ENCODE results near the gene DENND2D.

DNA sequence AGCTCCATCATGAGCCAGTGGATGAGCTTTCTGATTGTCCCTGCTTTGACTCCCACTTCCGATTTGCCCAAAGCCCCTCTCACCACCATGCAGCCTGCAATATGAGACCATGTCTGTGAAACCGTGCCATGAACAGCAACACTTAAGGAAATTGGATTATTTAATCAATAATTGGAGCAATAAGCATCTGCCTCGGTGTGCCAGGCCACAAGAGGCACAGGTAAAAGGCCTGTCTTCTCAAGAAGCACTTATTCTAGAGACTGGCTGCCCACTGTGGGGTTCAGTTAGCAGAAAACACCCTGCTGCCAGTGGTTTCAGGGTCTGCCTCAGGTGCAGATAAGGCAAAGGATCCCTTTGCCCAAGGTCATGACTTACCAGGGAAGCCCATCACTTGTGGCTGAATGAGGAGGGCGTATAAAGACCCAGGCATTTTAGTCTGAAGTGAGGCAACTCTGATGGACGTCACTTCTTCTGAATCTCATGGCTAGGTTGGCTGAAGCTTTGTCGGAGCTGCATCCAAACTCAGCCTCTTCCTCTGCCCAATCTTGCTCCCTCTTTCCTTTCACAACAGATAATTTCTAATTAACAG lies 19.9 kb upstream of the DENND2D start:
- TF ChIP-seq, protein P1, sequence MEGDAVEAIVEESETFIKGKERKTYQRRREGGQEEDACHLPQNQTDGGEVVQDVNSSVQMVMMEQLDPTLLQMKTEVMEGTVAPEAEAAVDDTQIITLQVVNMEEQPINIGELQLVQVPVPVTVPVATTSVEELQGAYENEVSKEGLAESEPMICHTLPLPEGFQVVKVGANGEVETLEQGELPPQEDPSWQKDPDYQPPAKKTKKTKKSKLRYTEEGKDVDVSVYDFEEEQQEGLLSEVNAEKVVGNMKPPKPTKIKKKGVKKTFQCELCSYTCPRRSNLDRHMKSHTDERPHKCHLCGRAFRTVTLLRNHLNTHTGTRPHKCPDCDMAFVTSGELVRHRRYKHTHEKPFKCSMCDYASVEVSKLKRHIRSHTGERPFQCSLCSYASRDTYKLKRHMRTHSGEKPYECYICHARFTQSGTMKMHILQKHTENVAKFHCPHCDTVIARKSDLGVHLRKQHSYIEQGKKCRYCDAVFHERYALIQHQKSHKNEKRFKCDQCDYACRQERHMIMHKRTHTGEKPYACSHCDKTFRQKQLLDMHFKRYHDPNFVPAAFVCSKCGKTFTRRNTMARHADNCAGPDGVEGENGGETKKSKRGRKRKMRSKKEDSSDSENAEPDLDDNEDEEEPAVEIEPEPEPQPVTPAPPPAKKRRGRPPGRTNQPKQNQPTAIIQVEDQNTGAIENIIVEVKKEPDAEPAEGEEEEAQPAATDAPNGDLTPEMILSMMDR (IDR thresholded peaks at IDR 0.05; ENCODE audit: poor library complexity, severe bottlenecking) = no peak
- TF ChIP-seq POLR2AphosphoS5 (IDR thresholded peaks at IDR 0.05) = no peak
- TF ChIP-seq, protein P2, sequence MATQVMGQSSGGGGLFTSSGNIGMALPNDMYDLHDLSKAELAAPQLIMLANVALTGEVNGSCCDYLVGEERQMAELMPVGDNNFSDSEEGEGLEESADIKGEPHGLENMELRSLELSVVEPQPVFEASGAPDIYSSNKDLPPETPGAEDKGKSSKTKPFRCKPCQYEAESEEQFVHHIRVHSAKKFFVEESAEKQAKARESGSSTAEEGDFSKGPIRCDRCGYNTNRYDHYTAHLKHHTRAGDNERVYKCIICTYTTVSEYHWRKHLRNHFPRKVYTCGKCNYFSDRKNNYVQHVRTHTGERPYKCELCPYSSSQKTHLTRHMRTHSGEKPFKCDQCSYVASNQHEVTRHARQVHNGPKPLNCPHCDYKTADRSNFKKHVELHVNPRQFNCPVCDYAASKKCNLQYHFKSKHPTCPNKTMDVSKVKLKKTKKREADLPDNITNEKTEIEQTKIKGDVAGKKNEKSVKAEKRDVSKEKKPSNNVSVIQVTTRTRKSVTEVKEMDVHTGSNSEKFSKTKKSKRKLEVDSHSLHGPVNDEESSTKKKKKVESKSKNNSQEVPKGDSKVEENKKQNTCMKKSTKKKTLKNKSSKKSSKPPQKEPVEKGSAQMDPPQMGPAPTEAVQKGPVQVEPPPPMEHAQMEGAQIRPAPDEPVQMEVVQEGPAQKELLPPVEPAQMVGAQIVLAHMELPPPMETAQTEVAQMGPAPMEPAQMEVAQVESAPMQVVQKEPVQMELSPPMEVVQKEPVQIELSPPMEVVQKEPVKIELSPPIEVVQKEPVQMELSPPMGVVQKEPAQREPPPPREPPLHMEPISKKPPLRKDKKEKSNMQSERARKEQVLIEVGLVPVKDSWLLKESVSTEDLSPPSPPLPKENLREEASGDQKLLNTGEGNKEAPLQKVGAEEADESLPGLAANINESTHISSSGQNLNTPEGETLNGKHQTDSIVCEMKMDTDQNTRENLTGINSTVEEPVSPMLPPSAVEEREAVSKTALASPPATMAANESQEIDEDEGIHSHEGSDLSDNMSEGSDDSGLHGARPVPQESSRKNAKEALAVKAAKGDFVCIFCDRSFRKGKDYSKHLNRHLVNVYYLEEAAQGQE (IDR thresholded peaks at IDR 0.05; ENCODE audit: borderline replicate concordance) = no peak
- no peak for TF ChIP-seq EZH2 (IDR thresholded peaks at IDR 0.05; ENCODE audit: borderline replicate concordance, insufficient read depth, low read length, poor library complexity, severe bottlenecking)
- TF ChIP-seq EP300 (conservative IDR thresholded peaks at IDR 0.05; ENCODE audit: poor library complexity, severe bottlenecking) = no peak
- TF ChIP-seq SMC3 (conservative IDR thresholded peaks at IDR 0.05; ENCODE audit: poor library complexity) = no peak
- no peak for TF ChIP-seq RAD21 (conservative IDR thresholded peaks at IDR 0.05)
- no peak for TF ChIP-seq MXI1 (conservative IDR thresholded peaks at IDR 0.05; ENCODE audit: poor library complexity, severe bottlenecking)

Data from neural cell (in vitro differentiated cells).